Right ventricle myocardium inferior (tissue), 1 donor: ENCODE results near the gene POM121. TPM values are rescaled to one million over a fixed set of nuclear protein-coding genes. Genes with fewer than 3 reads are reported as not detected.
"Not testable (repeated sequence)": the region's sequence is repeated elsewhere in the genome, so short reads cannot be mapped to it uniquely, and the experiment has no call there.

Source experiments
- ATAC-seq: fragments of 200-7000 bp; cut with Tn5 transposase; one replicate; pipeline ENCODE4 v1.9.1; 2020; ENCODE audit warnings: mild to moderate bottlenecking, moderate library complexity
- DNase-seq: peaks from one replicate; pipeline ENCODE4 v3.0.0; 2021; ENCODE audit errors: missing footprints
- intact Hi-C: fragments of 100-400 bp; cut with DNase I; formaldehyde crosslinking; loops from one replicate; pipeline ENCODE4 v1.11.0; 2022
- total RNA-seq: library from RNA; stranded (reverse); fragmentation: NEBNext Ultra II Directional; extraction: Animal tissue kit (Norgen Biotek cat#: 25700); gene quantifications from one replicate; pipeline ENCODE4 v1.2.1, GENCODE V29; 2021
- donor health status: DM: no; HTN: yes; CAD: no; lungs with severe emphysema.

The POM121 gene
- total RNA-seq, 1 donor from 2014 or later, result 15.5 TPM

DNA sequence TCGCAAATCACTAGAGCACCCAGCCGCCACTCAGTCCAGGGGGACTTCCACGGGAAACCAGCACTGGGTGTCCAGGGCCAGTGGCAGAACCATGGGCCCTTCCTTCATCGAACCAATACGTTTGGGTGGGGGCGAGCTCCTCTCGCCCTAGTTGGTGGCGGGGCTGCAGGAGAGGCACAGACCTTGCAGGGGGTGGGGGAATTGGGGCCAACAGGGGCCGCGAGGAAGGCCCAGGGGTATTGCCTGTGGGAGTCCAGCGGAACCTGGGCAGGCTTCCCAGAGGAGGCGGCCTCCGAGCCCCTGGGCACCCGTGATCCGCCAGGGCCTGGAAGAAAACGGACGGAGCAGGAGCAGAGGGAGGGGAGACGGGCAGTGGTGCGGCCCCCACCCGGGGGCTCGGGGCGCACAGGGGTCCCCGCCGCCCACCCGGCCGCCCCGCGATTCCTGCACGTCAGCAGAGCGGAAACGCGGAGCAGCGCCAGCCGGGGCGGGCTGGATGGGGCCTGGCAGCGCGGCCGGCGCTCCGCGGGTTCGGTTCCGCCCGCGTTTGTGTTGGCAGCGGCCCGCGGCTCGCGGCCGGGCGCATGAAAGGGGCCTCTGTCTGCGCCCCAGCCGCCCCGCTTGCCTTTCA is 50.9 kb downstream of the POM121 start:
- intact Hi-C loops, ATAC-seq: not testable (repeated sequence)
- peak; percentile 39 for DNase-seq

DNA sequence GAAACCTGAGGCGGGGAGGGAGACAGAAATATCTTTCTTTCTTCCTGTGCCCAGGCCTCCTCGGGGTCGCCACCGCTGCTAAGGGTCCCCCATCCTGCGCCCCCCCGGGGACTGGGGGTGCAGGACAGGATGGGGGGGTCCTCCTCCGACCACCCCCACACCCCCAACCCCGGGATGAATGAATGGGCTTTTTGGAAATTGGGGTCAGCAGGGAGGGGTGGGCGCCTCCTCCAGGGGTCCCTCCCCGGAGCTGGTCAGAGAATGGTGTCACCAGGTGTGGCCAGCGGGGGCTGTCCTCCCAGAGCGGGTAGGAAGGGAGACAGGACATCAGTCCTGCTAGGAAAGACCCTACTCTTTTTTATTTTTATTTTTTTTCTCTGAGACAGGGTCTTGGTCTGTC is 51.5 kb downstream of the POM121 start:
- ATAC-seq, intact Hi-C loops: not testable (repeated sequence)
- DNase-seq, result peak; percentile 5

DNA sequence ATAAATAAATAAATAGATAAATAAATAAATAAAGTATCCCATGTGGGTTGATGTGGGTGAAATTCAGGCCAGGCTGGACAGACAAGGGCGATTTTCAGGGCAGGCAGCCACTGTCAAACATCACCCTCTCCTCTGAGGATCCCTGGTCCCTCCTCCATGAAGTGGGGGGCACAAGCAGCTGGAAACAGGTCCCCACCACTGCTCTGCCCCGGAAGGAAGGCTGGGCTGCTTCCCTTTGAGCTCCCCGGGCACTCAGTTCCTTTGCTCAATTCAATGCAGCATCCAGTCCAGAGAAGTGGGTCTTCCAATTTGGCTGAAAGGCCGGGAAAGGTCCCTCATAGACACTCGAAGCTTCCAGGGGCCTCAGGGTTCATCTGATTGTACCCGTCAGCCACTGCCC is 55.5 kb downstream of the POM121 start:
- intact Hi-C loops, ATAC-seq: not testable (repeated sequence)
- peak; percentile 20 for DNase-seq

DNA sequence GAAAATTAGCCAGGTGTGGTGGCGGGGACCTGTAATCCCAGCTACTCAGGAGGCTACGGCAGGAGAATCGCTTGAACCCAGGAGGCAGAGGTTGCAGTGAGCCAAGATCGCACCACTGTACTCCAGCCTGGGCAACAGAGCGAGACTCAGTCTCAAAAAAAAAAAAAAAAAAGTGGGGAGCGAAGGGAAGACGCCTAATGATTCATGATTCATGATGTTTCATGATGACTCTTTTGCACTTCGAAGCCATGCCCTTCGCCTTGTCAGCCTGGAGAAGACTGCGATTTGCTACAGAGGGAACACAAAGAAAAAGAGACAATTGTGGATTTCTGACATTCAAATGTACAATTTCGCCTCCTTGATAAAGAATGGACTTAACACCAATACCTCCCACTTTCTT is 57.2 kb downstream of the POM121 start:
- intact Hi-C loops, DNase-seq, ATAC-seq: not testable (repeated sequence)

DNA sequence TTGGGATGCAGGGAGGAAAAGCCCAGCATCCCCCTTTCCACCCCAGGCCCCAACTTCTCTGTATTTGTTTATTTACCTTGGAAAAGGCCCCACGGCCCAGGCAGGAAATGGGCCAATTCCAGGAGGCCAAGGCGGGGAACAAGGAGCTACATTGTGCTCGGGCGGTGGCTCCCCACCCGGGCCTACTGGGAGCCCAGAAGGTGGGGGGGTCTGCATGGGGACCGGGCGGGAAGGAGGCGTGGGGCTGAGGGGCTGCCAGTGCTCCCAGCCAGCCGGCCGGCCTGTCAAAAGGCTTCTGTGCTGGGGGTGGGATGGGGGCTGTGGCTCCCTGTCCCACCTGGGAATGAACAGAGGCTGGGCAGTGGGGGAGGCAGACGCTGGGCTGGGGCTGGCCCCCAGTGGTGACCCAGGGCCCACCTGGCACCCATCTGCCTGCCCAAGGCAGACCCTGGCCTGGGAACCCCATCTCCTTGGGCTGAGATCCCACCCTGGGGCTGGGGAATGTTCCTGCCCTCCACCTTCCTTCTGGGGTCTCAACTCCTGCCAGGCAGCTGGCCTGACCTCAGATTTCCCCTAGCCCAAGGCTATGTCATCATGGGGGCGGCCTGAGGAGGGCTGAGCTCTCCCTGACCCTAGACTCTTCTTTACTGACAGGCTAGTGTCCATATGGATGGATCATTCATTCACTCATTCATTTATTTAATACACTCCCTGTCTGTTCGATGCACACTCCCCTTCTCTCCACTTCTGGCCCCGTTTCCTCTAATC is 65.4 kb downstream of the POM121 start:
- DNase-seq, result peak; percentile 77
- peak; percentile 93 for ATAC-seq

DNA sequence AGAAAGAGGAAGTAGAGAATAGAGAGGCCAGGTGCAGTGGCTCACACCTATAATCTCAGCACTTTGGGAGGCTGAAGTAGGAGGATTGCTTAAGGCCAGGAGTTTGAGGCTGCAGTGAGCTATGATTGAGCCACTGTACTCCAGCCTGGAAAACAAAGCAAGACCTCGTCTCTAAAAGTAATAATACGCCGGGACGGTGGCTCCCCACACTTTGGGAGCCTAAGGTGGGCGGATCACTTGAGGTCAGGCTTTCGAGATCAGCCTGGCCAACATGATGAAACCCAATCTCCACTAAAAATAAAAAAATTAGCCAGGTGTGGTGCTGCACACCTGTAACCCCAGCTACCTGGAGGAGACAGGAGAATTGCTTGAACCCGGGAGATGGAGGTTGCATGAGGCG is 70.6 kb downstream of the POM121 start:
- DNase-seq, ATAC-seq, intact Hi-C loops: not testable (repeated sequence)

More for the DNA sequence above, 65.4 kb downstream of the POM121 start:
- intact Hi-C loops, result not testable (repeated sequence)

DNA sequence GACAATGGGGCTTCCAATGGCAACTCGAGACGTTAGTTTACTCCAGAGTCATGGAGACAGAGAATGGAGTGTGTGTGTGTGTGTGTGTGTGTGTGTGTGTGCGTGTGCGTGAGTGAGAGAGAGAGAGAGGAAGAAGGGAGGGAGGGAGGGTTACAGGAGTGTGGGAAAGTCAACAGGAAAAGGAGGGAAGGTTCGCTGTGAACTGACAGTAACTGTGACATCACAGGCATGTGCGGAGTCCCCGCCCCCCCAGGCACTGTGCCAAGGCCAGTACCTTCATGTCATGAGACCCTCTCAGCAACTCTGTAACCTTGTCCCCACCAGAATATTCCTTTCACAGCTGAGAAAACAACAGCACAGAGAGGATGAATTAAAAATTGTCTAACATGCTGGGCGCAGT is 72.6 kb downstream of the POM121 start:
- ATAC-seq (peak; percentile 13), DNase-seq (peak; percentile 7)
- intact Hi-C loops, result not testable (repeated sequence)

DNA sequence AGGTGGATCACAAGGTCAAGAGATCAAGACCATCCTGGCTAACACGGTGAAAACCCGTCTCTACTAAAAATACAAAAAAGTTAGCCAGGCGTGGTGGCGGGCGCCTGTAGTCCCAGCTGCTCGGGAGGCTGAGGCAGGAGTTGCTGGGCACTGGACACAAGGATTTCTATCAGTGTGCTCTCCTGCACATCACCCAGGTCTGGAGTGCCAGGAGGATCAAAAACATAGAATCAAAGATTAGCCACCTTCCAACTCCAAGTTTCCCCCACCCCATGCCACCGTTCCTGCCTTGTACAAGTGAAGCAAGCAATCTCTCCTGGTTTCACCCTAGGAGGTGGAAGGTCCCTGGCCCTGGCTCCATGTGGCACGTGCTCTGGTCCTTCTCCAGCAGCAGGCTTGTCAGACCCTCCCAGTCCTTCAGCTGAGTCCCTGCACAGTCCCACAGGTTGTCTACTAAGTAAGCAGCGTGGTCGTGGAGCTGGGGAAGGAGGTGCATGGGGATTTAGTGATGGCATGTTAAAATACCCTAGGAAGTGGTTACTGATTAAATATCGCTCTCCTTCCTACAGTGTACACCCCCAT is 73.1 kb downstream of the POM121 start:
- DNase-seq, ATAC-seq, intact Hi-C loops: not testable (repeated sequence)

Other genes starting within 250 kb of the POM121 start
- gene TYW1B, start 96.9 kb upstream of the POM121 start, total RNA-seq, result 3.1 TPM
- 0.81 TPM for gene TRIM74, start 44.4 kb downstream of the POM121 start, total RNA-seq
- gene SPDYE8, start 104.7 kb downstream of the POM121 start, total RNA-seq, result not detected
- not detected for gene SPDYE11, start 132.8 kb downstream of the POM121 start, total RNA-seq
- gene SPDYE9, start 160.9 kb downstream of the POM121 start, total RNA-seq, result not detected